ENCODE results near the gene PLCB1.
"Not testable (repeated sequence)": the region's sequence is repeated elsewhere in the genome, so short reads cannot be mapped to it uniquely, and the experiment has no call there.

PLCB1 gene

DNA sequence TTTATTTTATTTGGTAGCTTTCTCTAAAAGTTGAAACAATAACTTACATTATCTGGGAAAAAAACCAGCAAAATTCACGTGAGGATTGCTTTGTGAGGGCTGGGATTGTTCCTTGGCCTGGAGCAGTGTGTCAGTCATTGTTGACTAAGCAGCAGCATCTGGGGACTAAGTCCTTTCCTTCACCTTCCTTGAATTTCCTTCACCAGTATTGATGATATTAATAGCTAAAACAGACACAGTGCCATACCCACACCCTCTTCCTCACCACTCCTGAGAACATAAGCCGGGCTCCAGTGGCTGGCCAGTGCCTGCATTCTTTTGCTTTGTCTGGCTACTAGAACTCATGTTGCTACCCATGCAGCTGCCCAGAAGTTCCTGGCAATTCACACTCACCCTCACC is 23.7 kb downstream of the PLCB1 start:
- TF ChIP-seq, protein P1, sequence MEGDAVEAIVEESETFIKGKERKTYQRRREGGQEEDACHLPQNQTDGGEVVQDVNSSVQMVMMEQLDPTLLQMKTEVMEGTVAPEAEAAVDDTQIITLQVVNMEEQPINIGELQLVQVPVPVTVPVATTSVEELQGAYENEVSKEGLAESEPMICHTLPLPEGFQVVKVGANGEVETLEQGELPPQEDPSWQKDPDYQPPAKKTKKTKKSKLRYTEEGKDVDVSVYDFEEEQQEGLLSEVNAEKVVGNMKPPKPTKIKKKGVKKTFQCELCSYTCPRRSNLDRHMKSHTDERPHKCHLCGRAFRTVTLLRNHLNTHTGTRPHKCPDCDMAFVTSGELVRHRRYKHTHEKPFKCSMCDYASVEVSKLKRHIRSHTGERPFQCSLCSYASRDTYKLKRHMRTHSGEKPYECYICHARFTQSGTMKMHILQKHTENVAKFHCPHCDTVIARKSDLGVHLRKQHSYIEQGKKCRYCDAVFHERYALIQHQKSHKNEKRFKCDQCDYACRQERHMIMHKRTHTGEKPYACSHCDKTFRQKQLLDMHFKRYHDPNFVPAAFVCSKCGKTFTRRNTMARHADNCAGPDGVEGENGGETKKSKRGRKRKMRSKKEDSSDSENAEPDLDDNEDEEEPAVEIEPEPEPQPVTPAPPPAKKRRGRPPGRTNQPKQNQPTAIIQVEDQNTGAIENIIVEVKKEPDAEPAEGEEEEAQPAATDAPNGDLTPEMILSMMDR (IDR thresholded peaks at IDR 0.05; ENCODE audit: low read length, missing control alignments): no peak
- no peak for DNase-seq (ENCODE audit: low read depth)
- H3K4me3 ChIP-seq (replicated peaks; ENCODE audit: low read depth, low read length): no peak overlapping the region

DNA sequence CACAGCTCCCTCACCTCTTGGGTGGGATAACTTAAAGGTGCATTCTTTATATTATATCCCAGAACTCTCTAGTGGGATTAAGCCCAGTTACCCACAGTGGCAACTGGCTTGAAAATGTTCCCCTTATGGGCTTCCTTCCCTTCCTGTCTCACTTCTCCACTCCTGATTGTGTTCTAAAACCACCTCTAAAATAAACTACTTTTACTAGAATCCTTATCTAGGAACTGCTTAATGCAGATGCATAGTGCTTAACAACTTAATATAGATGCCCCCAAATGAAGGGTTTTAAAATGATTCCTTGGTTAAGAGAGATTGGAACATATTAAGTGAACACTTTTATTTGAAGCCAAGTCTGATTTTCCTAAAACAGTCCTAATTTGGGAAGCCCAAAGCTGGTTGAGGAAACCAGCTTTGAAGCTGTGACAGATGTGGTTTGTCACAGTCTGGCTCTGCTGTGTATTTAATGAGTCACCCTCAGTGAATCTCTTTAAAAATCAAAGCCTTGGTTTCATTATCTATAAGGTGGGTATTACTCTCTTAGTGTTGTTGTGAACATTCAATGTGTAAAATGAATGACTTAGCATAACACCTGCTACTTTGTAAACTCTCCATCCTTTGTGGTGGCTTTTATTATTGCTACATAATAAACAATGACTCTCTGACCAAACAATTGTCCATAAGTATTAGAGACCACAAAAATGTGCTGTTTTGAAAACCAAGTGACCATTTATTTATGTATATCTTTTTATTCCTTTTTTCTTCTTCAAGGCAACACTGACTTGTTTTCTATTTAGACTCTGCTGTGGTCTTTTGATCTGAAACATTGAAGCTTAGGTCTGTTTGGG is 24.4 kb downstream of the PLCB1 start:
- H3K4me3 ChIP-seq (replicated peaks; ENCODE audit: low read depth, low read length): no peak overlapping the region
- DNase-seq (ENCODE audit: low read depth): peak; percentile 38
- TF ChIP-seq, protein P1 (IDR thresholded peaks at IDR 0.05; ENCODE audit: low read length, missing control alignments): no peak

DNA sequence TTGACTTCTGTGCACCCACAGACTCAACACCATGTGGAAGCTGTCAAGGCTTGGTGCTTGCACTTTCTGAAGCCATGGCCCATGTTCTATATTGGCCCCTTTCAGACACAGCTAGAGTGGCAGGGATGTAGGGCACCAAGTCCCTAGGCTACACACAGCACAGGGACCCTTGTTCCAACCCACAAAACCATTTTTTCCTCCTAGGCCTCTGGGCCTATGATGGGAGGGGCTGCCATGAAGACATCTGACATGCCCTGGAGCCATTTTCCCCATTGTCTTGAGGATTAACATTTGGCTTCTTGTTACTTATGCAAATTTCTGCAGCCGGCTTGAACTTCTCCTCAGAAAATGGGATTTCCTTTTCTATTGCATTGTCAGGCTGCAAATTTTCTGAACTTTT is 27.2 kb downstream of the PLCB1 start:
- DNase-seq (ENCODE audit: low read depth); H3K4me3 ChIP-seq (replicated peaks; ENCODE audit: low read depth, low read length): not testable (repeated sequence)

DNA sequence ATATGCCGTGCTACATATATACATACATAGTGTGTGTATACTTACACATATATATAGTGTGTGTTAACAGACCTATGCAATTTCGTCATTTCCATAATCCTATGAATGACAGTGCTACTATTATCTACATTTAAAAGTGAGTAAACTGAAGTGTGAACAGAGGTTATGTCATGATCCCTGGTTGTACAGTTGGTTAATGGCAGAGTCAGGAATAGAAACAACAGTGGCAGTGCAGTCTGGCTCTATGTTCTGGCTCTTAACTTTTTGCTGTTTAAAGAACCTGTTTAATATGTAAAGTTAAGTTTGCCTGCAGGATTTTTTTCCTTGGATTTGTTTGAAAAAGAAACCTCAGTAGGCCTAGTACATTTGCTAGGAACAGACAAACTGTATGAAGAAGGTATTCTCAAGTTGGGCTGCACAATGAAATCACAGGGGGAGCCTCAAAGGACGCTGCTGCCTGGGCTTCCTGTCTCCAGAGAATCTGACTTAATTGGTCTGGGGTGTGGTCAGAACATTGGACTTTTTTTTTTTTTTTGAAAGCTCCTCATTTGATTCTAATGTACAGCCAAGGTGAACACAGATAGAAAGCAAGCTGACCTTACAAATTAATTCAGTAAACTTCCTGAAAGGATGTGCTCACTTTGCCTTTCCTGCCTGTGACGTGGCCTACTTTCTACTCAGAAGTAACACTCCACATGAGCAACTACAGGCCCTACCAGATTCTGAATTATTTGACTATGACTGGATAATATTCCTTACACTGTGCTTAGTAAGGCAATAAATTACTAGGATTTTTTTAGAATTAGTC is 29.4 kb downstream of the PLCB1 start:
- no peak overlapping the region for H3K4me3 ChIP-seq (replicated peaks; ENCODE audit: low read depth, low read length)
- TF ChIP-seq, protein P1 (IDR thresholded peaks at IDR 0.05; ENCODE audit: low read length, missing control alignments): no peak
- peak; percentile 15 for DNase-seq (ENCODE audit: low read depth)

DNA sequence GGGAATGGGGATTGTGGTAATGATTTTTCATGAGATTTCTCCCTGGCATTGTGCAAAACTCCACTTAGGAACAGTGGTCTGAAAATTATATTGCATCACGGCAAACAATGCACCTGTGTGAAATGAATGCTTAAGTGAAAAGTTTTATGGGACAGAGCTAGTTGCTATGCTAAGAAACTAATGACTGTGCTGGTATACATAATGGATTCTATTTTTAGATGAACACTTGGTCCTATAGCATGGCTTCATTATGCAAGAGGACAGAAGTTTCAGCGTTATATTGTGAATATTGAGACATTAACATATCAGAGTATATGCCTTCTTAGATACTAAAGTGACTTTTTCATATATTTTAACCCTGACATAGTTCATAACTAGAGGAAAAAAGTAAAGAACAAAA is 30.5 kb downstream of the PLCB1 start:
- no peak for DNase-seq (ENCODE audit: low read depth)
- no peak overlapping the region for H3K4me3 ChIP-seq (replicated peaks; ENCODE audit: low read depth, low read length)
- TF ChIP-seq, protein P1 (IDR thresholded peaks at IDR 0.05; ENCODE audit: low read length, missing control alignments): no peak

DNA sequence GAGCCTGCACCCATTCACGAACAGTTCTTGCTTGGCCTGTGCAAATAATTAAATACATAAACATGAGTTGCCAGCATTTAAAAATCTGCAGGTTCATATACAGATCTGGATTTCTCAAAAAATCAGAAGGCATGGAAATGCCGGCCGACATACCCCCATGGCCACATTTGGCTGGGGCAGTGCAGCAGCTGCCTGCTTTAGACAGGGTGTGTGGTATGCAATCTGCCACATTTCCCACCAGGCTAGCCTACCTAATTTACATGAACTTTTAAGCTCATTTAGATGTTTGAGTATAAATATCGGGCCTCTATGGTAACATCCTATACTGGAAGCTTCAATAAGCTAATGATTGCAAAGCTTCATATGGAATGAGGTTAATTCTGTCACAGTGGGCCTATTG is 31.5 kb downstream of the PLCB1 start:
- TF ChIP-seq, protein P1 (IDR thresholded peaks at IDR 0.05; ENCODE audit: low read length, missing control alignments): no peak
- no peak overlapping the region for H3K4me3 ChIP-seq (replicated peaks; ENCODE audit: low read depth, low read length)
- DNase-seq (ENCODE audit: low read depth): no peak

DNA sequence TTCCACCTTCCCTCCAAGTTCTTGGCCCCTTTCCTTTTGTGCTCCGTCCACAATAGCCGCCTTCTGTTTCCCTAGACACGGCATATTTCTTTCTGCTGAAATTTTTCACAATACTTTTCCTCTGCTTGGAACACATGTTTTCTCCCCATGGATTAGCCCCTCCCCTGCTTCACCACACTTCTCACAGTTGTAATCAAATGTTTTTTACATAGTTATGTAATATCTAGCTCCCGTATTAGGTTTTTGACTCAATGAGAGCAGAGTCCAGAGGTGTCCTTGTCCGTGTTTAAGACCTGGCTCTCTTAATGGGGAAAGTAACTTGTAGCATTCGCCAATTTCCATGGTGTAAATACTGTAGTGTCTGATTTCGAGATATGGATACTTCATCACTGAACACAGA is 34.7 kb downstream of the PLCB1 start:
- TF ChIP-seq, protein P1 (IDR thresholded peaks at IDR 0.05; ENCODE audit: low read length, missing control alignments): no peak
- no peak for DNase-seq (ENCODE audit: low read depth)
- H3K4me3 ChIP-seq (replicated peaks; ENCODE audit: low read depth, low read length): no peak overlapping the region

Data from fibroblast of pulmonary artery (primary cell).